Panc1 (cell line): ENCODE data around the gene MRM1.

Experiments
- SIN3A ChIP-seq: IDR thresholded peaks from 2 replicates; pipeline ENCODE4 v1.6.1; 2012; ENCODE audit warnings: low read depth, mild to moderate bottlenecking, low read length, moderate library complexity, borderline replicate concordance; ENCODE audit not compliant: insufficient read depth
- TF ChIP-seq, protein P1 (sequence below): fragments of 450-650 bp; IDR thresholded peaks from 2 replicates; pipeline ENCODE4 v1.5.1; 2017; ENCODE audit warnings: mild to moderate bottlenecking
- TF ChIP-seq, protein P2 (sequence below), 2 experiments: IDR thresholded peaks; 2 replicates each; pipeline ENCODE4 v1.6.1; 2011 to 2012; ENCODE audit warnings: low read depth in 2 of 2, control low read depth in 1 of 2, low read length in 1 of 2, mild to moderate bottlenecking in 1 of 2, moderate library complexity in 1 of 2; ENCODE audit not compliant: insufficient read depth in 1 of 2

DNA sequence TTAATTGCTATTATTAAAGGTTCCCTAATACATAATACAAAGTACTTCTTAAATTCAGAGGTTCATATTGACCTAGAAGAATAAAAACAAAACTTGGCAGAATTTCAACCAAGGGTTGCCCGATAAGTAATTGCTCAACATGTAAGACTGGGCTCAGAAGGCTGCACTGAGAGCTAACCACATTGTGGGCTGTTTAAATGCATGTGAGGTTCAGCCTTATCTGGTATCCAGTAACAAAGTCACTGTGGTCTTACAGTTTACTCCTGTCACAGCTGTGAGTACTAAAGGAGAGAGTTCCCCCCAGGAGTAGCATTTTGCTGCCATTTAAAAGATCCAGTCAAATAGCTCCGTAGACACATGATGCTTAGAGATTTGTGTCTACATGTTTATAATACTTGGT lies 11.3 kb upstream of the MRM1 start:
- TF ChIP-seq, protein P1, sequence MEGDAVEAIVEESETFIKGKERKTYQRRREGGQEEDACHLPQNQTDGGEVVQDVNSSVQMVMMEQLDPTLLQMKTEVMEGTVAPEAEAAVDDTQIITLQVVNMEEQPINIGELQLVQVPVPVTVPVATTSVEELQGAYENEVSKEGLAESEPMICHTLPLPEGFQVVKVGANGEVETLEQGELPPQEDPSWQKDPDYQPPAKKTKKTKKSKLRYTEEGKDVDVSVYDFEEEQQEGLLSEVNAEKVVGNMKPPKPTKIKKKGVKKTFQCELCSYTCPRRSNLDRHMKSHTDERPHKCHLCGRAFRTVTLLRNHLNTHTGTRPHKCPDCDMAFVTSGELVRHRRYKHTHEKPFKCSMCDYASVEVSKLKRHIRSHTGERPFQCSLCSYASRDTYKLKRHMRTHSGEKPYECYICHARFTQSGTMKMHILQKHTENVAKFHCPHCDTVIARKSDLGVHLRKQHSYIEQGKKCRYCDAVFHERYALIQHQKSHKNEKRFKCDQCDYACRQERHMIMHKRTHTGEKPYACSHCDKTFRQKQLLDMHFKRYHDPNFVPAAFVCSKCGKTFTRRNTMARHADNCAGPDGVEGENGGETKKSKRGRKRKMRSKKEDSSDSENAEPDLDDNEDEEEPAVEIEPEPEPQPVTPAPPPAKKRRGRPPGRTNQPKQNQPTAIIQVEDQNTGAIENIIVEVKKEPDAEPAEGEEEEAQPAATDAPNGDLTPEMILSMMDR: no peak
- TF ChIP-seq, protein P2, sequence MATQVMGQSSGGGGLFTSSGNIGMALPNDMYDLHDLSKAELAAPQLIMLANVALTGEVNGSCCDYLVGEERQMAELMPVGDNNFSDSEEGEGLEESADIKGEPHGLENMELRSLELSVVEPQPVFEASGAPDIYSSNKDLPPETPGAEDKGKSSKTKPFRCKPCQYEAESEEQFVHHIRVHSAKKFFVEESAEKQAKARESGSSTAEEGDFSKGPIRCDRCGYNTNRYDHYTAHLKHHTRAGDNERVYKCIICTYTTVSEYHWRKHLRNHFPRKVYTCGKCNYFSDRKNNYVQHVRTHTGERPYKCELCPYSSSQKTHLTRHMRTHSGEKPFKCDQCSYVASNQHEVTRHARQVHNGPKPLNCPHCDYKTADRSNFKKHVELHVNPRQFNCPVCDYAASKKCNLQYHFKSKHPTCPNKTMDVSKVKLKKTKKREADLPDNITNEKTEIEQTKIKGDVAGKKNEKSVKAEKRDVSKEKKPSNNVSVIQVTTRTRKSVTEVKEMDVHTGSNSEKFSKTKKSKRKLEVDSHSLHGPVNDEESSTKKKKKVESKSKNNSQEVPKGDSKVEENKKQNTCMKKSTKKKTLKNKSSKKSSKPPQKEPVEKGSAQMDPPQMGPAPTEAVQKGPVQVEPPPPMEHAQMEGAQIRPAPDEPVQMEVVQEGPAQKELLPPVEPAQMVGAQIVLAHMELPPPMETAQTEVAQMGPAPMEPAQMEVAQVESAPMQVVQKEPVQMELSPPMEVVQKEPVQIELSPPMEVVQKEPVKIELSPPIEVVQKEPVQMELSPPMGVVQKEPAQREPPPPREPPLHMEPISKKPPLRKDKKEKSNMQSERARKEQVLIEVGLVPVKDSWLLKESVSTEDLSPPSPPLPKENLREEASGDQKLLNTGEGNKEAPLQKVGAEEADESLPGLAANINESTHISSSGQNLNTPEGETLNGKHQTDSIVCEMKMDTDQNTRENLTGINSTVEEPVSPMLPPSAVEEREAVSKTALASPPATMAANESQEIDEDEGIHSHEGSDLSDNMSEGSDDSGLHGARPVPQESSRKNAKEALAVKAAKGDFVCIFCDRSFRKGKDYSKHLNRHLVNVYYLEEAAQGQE (IDR thresholded peaks at IDR 0.05; ENCODE audit: insufficient read depth in 1 of 2, low read depth in 2 of 2, low read length in 1 of 2): no peak
- TF ChIP-seq SIN3A: no peak
